Neural progenitor cell (in vitro differentiated cells): Measurements from ENCODE around the gene CDC42EP4. TPM values are rescaled to one million over a fixed set of nuclear protein-coding genes. Genes with fewer than 3 reads are reported as not detected.
A peak's percentile ranks its signal among the peaks of the same experiment; 100 is the strongest.

Experiments
- DNase-seq: peaks from one replicate; pipeline ENCODE4 v3.0.0-alpha.2; 2016; ENCODE audit warnings: low spot score
- H2AFZ ChIP-seq: fragments of 200-600 bp; sonication (generic); replicated peaks from 2 replicates; pipeline ENCODE4 v1.6.1; 2016; ENCODE audit warnings: antibody characterized with exemption
- H3F3A ChIP-seq: fragments of 200-600 bp; sonication (generic); 2 replicates; pipeline ENCODE4 v1.6.1; 2016; ENCODE audit warnings: antibody characterized with exemption, low read depth
- H3K27ac ChIP-seq: fragments of 200-600 bp; sonication (generic); 2 replicates; pipeline ENCODE4 v1.5.1; 2016; ENCODE audit warnings: mild to moderate bottlenecking
- H3K27me3 ChIP-seq: fragments of 200-600 bp; sonication (generic); 2 replicates; pipeline ENCODE4 v1.6.1; 2016; ENCODE audit warnings: mild to moderate bottlenecking, moderate library complexity
- H3K36me3 ChIP-seq: fragments of 200-600 bp; sonication (generic); 2 replicates; pipeline ENCODE4 v1.5.1; 2016
- H3K4me1 ChIP-seq: fragments of 200-600 bp; sonication (generic); 2 replicates; pipeline ENCODE4 v1.6.1; 2016; ENCODE audit warnings: mixed run types
- H3K4me2 ChIP-seq: fragments of 200-600 bp; sonication (generic); 2 replicates; pipeline ENCODE4 v1.6.1; 2016
- H3K4me3 ChIP-seq: fragments of 200-600 bp; sonication (generic); 2 replicates; pipeline ENCODE4 v1.5.1; 2016
- H3K79me2 ChIP-seq: fragments of 200-600 bp; sonication (generic); 2 replicates; pipeline ENCODE4 v1.6.1; 2016; ENCODE audit warnings: low read depth
- H3K9ac ChIP-seq: fragments of 200-600 bp; sonication (generic); 2 replicates; pipeline ENCODE4 v1.6.1; 2016
- H3K9me3 ChIP-seq: fragments of 200-600 bp; sonication (generic); 2 replicates; pipeline ENCODE4 v1.5.1; 2016; ENCODE audit warnings: low read depth
- H4K20me1 ChIP-seq: fragments of 200-600 bp; sonication (generic); 2 replicates; pipeline ENCODE4 v1.6.1; 2016; ENCODE audit warnings: low read depth
- H3K27ac Mint-ChIP-seq: 3 replicates; pipeline ENCODE4 v1.8.0; 2021; ENCODE audit warnings: mixed read lengths
- H3K27me3 Mint-ChIP-seq: 2 replicates; pipeline ENCODE4 v1.8.0; 2022; ENCODE audit warnings: low read depth, mild to moderate bottlenecking, inconsistent platforms, moderate library complexity, mixed read lengths; ENCODE audit not compliant: insufficient read depth
- H3K36me3 Mint-ChIP-seq: 3 replicates; pipeline ENCODE4 v1.8.0; 2021; ENCODE audit warnings: mixed read lengths
- H3K4me1 Mint-ChIP-seq: 3 replicates; pipeline ENCODE4 v1.8.0; 2021; ENCODE audit warnings: mixed read lengths
- H3K4me3 Mint-ChIP-seq: 3 replicates; pipeline ENCODE4 v1.8.0; 2021; ENCODE audit warnings: mild to moderate bottlenecking, moderate library complexity, mixed read lengths
- H3K9me3 Mint-ChIP-seq: 3 replicates; pipeline ENCODE4 v1.8.0; 2020; ENCODE audit warnings: mixed read lengths
- CTCF ChIP-seq: fragments of 200-600 bp; sonication (generic); IDR thresholded peaks from 2 replicates; pipeline ENCODE4 v1.5.1; 2017; ENCODE audit warnings: antibody characterized with exemption, mild to moderate bottlenecking
- EZH2 ChIP-seq: fragments of 200-600 bp; sonication (generic); IDR thresholded peaks from 2 replicates; pipeline ENCODE4 v1.6.1; 2017; ENCODE audit warnings: antibody characterized with exemption, mild to moderate bottlenecking, moderate library complexity
- EZH2phosphoT487 ChIP-seq: fragments of 200-600 bp; sonication (generic); IDR thresholded peaks from 2 replicates; pipeline ENCODE4 v1.6.1; 2017; ENCODE audit warnings: antibody characterized with exemption
- total RNA-seq: library from RNA; depleted of rRNA; stranded (reverse); fragments of >200 nt; gene quantifications from 2 replicates; pipeline ENCODE4 v1.2.3, GENCODE V29; 2015; ENCODE audit warnings: low replicate concordance

Gene CDC42EP4
- total RNA-seq, 1 donor from 2014 or later, result 10.8 TPM

- H3K4me1 Mint-ChIP-seq, result peaks cover 13% of the 10 kb centered on the region
- Histone ChIP-seq H3K27ac (no peak overlapping the region), H3K9ac (no peak overlapping the region), H3K9me3 (no peaks in the 10 kb centered on the region), H2AFZ (no peak overlapping the region), H3K36me3 (no peaks in the 10 kb centered on the region), H3K79me2 (no peaks in the 10 kb centered on the region), H3K4me1 (no peaks in the 10 kb centered on the region), H3K27me3 (peaks cover 6% of the 10 kb centered on the region), H4K20me1 (peaks cover 6% of the 10 kb centered on the region), H3F3A (peaks cover 7% of the 10 kb centered on the region), H3K4me2 (no peak overlapping the region), H3K4me3 (no peak overlapping the region)
- H3K27me3 Mint-ChIP-seq, result peaks cover 2% of the 10 kb centered on the region
- TF ChIP-seq CTCF, result no peak
- TF ChIP-seq EZH2phosphoT487, result no peak
- no peak for TF ChIP-seq EZH2
- H3K9me3 Mint-ChIP-seq, result no peaks in the 10 kb centered on the region
- peaks cover 8% of the 10 kb centered on the region for H3K36me3 Mint-ChIP-seq
- DNase-seq, result no peak
- no peak overlapping the region for H3K4me3 Mint-ChIP-seq
- H3K27ac Mint-ChIP-seq, result peak overlapping the region; percentile 11
Measured at GRCh38 chr17:73248532-73248931, 63.3 kb downstream of the CDC42EP4 start.

- no peak overlapping the region for H3K27ac ChIP-seq
- DNase-seq, result no peak
- no peak overlapping the region for H3K4me2 ChIP-seq
- H3K36me3 ChIP-seq, result no peaks in the 10 kb centered on the region
- TF ChIP-seq EZH2 (no peak), EZH2phosphoT487 (no peak), CTCF (no peak)
- no peaks in the 10 kb centered on the region for H3K79me2 ChIP-seq
- Mint-ChIP-seq H3K27me3 (peaks cover 2% of the 10 kb centered on the region), H3K4me3 (no peak overlapping the region), H3K27ac (no peak overlapping the region), H3K4me1 (peaks cover 13% of the 10 kb centered on the region), H3K9me3 (no peaks in the 10 kb centered on the region), H3K36me3 (peaks cover 9% of the 10 kb centered on the region)
- peaks cover 6% of the 10 kb centered on the region for H4K20me1 ChIP-seq
- H2AFZ ChIP-seq, result no peak overlapping the region
- no peak overlapping the region for H3K9ac ChIP-seq
- H3K4me3 ChIP-seq, result no peak overlapping the region
- H3F3A ChIP-seq, result peaks cover 5% of the 10 kb centered on the region
- peaks cover 6% of the 10 kb centered on the region for H3K27me3 ChIP-seq
- no peaks in the 10 kb centered on the region for H3K9me3 ChIP-seq
- no peaks in the 10 kb centered on the region for H3K4me1 ChIP-seq
Measured at GRCh38 chr17:73247726-73248125, 64.1 kb downstream of the CDC42EP4 start.

- H3K4me2 ChIP-seq, result no peak overlapping the region
- Mint-ChIP-seq H3K9me3 (no peaks in the 10 kb centered on the region), H3K27me3 (no peaks in the 10 kb centered on the region), H3K4me3 (no peak overlapping the region), H3K4me1 (peaks cover 21% of the 10 kb centered on the region), H3K36me3 (peaks cover 30% of the 10 kb centered on the region), H3K27ac (no peak overlapping the region)
- peaks cover 35% of the 10 kb centered on the region for H4K20me1 ChIP-seq
- H3K27ac ChIP-seq, result no peak overlapping the region
- H3F3A ChIP-seq, result no peaks in the 10 kb centered on the region
- H3K4me1 ChIP-seq, result no peaks in the 10 kb centered on the region
- no peak overlapping the region for H2AFZ ChIP-seq
- H3K9ac ChIP-seq, result no peak overlapping the region
- peaks cover 5% of the 10 kb centered on the region for H3K36me3 ChIP-seq
- H3K4me3 ChIP-seq, result no peak overlapping the region
- H3K27me3 ChIP-seq, result no peaks in the 10 kb centered on the region
- no peak for DNase-seq
- H3K9me3 ChIP-seq, result no peaks in the 10 kb centered on the region
- H3K79me2 ChIP-seq, result peaks cover 48% of the 10 kb centered on the region
- TF ChIP-seq EZH2phosphoT487, result no peak
Measured at GRCh38 chr17:73240561-73240960, 71.2 kb downstream of the CDC42EP4 start.

- Mint-ChIP-seq H3K4me3 (no peak overlapping the region), H3K4me1 (peaks cover 33% of the 10 kb centered on the region), H3K36me3 (peaks cover 32% of the 10 kb centered on the region), H3K27ac (no peak overlapping the region), H3K27me3 (no peaks in the 10 kb centered on the region), H3K9me3 (no peaks in the 10 kb centered on the region)
- H3K4me1 ChIP-seq, result peaks cover 7% of the 10 kb centered on the region
- H4K20me1 ChIP-seq, result peaks cover 44% of the 10 kb centered on the region
- H3K9me3 ChIP-seq, result no peaks in the 10 kb centered on the region
- H2AFZ ChIP-seq, result no peak overlapping the region
- peaks cover 5% of the 10 kb centered on the region for H3K36me3 ChIP-seq
- H3F3A ChIP-seq, result peaks cover 3% of the 10 kb centered on the region
- no peak overlapping the region for H3K4me3 ChIP-seq
- H3K4me2 ChIP-seq, result no peak overlapping the region
- TF ChIP-seq EZH2phosphoT487 (no peak), CTCF (no peak), EZH2 (no peak)
- peaks cover 74% of the 10 kb centered on the region for H3K79me2 ChIP-seq
- no peak overlapping the region for H3K9ac ChIP-seq
- H3K27me3 ChIP-seq, result no peaks in the 10 kb centered on the region
- no peak for DNase-seq
- H3K27ac ChIP-seq, result no peak overlapping the region
Measured at GRCh38 chr17:73237714-73238113, 74.1 kb downstream of the CDC42EP4 start.
